Measurements from ENCODE around the gene TMPRSS4. TPM values are rescaled to one million over a fixed set of nuclear protein-coding genes. Genes with fewer than 3 reads are reported as not detected.

The TMPRSS4 gene
- total RNA-seq, 1 donor from 2014 or later: not detected

DNA sequence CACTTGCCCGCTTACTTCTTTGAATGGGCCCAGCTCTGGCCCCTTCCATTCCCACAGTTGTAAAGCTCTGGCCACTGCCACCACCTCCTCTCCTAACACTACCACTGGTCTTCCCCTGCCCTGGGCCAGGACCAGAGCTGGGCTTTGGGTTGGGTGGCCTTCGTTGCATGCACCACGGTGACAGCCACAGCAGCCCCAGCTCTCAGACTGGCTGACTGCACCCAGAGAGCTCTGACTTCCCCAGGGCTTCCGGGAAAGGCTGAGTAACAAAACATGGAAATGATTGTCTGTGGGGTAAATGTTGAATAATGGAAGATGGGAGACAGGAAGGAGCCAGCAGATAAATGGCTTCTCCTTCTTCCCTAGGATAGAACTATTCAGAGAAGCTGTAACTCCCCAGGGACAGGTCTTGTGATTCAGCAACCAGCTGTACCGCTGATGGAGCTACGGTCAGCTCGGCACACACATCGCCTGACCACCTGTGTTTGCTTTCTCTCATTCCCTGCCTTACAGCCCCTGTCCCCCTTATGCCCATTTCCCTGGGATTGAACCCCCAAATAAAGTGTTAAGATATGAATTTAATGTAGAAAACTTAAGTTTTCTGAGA is 48.2 kb downstream of the TMPRSS4 start:
- DNase-seq: no peak
- ATAC-seq (ENCODE audit: poor library complexity): no peak
- intact Hi-C loops (cut with DNase I): no loop called here

- ATAC-seq (ENCODE audit: poor library complexity): no peak
- DNase-seq: no peak
- intact Hi-C loops (cut with DNase I): no loop called here
Observed at GRCh38 chr11:118126082-118126838, 49.4 kb downstream of the TMPRSS4 start.

DNA sequence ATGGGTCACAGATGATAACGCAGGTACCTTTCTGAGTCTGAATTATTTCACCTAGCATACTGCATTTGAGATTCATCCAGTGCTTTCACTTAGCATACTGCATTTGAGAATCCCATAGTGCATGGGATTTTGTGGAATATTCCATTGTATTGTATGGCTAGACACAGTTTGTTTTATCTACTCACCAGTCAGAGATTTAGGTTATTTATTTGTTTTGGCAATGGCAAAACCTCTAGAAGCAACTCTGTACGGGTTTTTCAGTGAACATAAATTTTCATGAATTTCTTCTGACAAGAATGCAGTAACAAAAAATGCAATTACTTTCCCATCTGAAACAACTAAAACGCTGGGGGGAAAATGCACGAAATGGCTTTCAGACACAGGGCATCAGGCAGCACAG is 51.4 kb downstream of the TMPRSS4 start:
- intact Hi-C loops (cut with DNase I): no loop called here
- ATAC-seq (ENCODE audit: poor library complexity) (no peak), DNase-seq (no peak)

GRCh38 chr11:118128721-118129470 is 52.0 kb downstream of the TMPRSS4 start:
- peak; percentile 33 for ATAC-seq (ENCODE audit: poor library complexity)
- no peak for DNase-seq
- intact Hi-C loops (cut with DNase I): no loop called here

DNA sequence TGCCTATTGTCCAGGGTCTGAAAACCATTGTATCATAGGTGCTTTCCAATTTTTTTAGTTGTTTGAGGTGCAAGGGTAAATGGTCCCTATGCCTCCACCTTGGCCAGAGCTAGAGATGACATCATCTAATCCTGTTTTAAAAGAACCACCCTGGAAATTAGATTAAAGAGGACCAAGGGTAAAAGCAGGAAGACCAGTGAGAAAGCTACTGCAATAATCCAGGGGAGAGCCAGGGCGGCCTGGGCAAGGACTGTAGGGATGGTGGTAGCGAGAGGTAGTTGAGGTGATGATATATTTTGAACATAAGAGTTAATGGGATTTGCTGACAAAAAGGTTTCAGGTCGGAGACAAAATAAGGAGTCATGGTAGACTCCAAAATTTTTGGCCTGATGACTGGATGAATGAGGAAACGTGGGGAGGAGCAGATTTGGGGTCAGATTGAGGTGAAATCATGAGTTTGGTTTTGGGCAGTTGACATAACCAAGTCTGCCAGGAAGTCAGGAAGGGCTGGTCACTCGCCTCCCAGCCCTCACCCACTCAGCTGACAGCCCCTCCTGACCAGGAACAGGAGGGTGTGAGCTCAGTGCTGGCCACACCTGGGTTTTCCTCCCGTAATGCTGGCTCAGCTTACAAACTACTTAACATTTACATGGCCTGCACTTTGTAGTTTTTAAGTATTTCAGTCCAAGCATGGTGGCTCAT is 52.7 kb downstream of the TMPRSS4 start:
- ATAC-seq (ENCODE audit: poor library complexity) (no peak), DNase-seq (no peak)
- intact Hi-C loops (cut with DNase I): no loop called here

- intact Hi-C loops (cut with DNase I): no loop called here
- DNase-seq (no peak), ATAC-seq (ENCODE audit: poor library complexity) (no peak)
Observed at GRCh38 chr11:118132385-118133151, 55.7 kb downstream of the TMPRSS4 start.

DNA sequence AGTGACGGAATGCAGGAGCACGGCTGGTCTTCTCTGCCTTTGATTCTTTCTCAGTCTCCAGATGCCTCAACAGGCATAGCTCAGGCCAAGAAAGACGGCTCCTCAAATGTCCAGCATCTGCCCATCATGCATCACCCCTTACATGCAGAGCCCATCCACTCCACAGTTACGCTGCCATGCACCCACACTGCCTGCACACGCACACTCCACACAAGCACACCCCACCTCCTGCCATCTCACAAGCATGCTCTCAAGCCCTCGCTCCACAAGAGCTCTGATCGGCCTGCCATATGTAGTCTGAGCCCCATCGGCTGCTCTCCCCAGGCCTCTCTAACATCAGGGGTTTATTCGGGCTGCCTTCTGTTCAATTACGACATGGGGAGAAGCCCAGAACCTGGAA is 56.9 kb downstream of the TMPRSS4 start:
- ATAC-seq (ENCODE audit: poor library complexity) (no peak), DNase-seq (peak; percentile 15)
- intact Hi-C loops (cut with DNase I): no loop called here

GRCh38 chr11:118135051-118135795 is 58.3 kb downstream of the TMPRSS4 start:
- intact Hi-C loops (cut with DNase I): no loop called here
- no peak for ATAC-seq (ENCODE audit: poor library complexity)

DNA sequence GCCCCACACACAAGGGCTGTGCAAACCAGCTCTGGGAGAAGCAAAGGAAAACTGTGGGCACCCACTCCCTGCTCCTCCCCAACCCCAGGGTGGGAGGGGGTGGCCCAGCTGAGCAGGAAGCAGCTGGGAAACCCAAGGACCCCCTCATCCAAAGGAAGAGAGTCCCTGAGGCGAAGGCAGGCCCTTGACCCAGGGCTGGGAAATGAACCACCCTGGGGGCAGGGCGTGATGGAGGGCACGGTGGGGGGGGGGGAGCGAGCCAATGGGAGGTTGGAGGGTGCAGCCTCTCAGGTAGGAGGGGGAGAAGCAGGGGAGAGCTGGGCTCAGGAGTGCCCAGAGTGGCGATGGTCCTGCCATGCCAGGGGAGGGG is 58.9 kb downstream of the TMPRSS4 start:
- intact Hi-C loops (cut with DNase I): no loop called here
- ATAC-seq (ENCODE audit: poor library complexity) (no peak), DNase-seq (peak; percentile 3)

More at GRCh38 chr11:118135051-118135795, 58.3 kb downstream of the TMPRSS4 start:
- DNase-seq: peak; percentile 13

DNA sequence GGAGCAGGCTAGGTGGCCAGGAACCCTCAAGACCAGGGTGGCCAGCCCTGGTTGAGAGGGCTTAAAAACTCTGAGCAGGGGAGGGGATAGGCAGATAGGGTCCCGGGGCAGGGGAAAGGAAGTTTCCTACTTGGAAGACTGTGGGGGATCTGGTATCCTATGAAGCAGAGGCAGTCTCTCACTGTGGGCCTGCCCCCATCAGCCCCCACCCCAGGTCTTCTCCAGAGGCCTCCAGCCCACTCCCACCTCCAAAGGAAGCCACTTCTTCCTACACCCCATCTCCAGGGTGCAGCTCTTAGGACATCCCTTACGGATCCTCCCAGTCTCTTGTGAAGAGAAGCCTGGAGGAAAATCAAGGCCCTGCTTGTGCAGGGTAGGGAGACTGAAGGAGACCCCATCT is 59.5 kb downstream of the TMPRSS4 start:
- DNase-seq (no peak), ATAC-seq (ENCODE audit: poor library complexity) (no peak)
- intact Hi-C loops (cut with DNase I): no loop called here

DNA sequence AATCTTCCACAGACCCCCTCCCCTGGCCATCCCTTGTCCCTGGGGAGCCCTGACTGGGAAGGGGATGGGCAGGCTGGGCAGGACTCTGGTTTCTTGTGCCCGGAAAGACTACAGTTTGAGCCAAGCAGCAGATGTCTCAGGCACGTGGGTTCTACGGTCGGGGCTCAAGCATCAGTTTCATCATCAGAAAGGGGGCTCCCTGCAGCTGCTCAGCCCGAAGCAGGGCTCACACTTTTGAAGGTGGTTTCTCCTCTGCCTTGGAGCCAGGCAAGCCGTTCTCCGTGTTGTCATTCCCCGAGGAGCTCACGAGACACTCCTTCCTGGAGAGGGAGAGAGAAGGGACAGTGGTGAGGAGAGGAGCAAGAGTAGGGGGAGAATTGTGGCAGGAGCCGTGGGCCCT is 59.9 kb downstream of the TMPRSS4 start:
- intact Hi-C loops (cut with DNase I): no loop called here
- DNase-seq (peak; percentile 27), ATAC-seq (ENCODE audit: poor library complexity) (no peak)

GRCh38 chr11:118138839-118139420 is 62.1 kb downstream of the TMPRSS4 start:
- intact Hi-C loops (cut with DNase I): no loop called here
- no peak for ATAC-seq (ENCODE audit: poor library complexity)
- peak; percentile 17 for DNase-seq

DNA sequence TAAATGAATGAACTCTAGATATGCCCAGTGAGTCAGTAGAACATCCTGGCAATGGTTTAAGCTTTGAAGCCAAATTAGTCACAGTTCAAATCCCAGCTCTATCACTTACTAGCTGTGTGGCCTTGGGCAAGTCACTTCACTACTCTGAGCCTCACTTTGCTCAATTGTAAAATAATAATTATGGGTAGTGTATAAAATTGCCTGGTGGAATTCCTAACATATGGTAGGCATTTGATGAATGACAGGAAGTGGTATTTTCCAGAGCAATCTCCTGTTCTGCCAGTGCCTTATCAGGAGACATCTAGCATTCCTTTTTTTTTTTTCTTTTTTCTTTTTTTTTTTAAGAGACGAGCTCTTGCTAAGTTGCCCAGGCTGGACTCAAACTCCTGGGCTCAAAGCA is 62.7 kb downstream of the TMPRSS4 start:
- DNase-seq (no peak), ATAC-seq (ENCODE audit: poor library complexity) (no peak)
- intact Hi-C loops (cut with DNase I): no loop called here

- intact Hi-C loops (cut with DNase I): no loop called here
- DNase-seq (peak; percentile 14), ATAC-seq (ENCODE audit: poor library complexity) (no peak)
Observed at GRCh38 chr11:118142081-118142480, 65.2 kb downstream of the TMPRSS4 start.

- DNase-seq: peak; percentile 53
- intact Hi-C loops (cut with DNase I): no loop called here
- ATAC-seq (ENCODE audit: poor library complexity): no peak
Observed at GRCh38 chr11:118142809-118143208, 65.9 kb downstream of the TMPRSS4 start.

DNA sequence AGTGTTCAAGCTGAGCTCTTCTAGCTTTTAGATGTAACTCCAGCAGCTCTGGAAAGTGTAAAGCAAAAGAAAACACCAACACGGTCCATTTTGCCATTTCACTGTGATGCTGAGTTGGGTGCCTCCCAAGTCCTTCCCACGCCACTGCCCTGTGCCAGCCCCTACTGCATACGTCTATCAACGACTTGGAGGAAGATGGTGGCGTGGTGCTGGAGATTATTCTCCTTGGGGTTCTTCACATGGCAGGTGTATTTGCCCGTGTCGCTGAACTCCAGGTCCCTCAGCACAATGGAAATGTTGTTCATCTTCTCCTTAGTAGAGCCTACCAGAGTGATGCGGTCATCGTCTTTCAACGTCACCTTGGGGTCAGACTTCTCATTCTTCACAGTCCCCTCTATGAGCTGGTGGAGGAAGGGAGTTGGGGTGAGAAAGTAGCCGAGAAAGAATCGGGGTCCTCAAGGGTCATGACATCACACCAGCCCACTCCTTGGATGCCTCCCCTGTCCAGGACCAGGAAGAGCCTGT is 66.8 kb downstream of the TMPRSS4 start:
- intact Hi-C loops (cut with DNase I): no loop called here
- DNase-seq (peak; percentile 6), ATAC-seq (ENCODE audit: poor library complexity) (no peak)

All from Right ventricle myocardium superior (tissue), 1 donor.